Left renal cortex interstitium (tissue), 4 donors: Measurements from ENCODE around the gene TRAF3. TPM values are rescaled to one million over a fixed set of nuclear protein-coding genes. Genes with fewer than 3 reads are reported as not detected.

Experiments used
- DNase-seq, 4 donors: peaks; one replicate each; pipeline ENCODE4 v3.0.0-alpha.2; 2013; ENCODE audit warnings: low read depth in 4 of 4, low spot score in 2 of 4, missing footprints in 1 of 4
- polyA plus RNA-seq, 4 donors: library from polyadenylated mRNA; unstranded; fragments of 120-200 nt; gene quantifications; one replicate each; pipeline ENCODE4 v1.2.1, GENCODE V29; 2013; ENCODE audit not compliant: insufficient read length in 4 of 4

The TRAF3 gene
- polyA plus RNA-seq, 4 donors: 13.9 to 18.1 (median 16.7) TPM

GRCh38 chr14:102903889-102904512 lies 126.8 kb downstream of the TRAF3 start:
- DNase-seq: no peak

GRCh38 chr14:102905116-102906108 lies 128.2 kb downstream of the TRAF3 start:
- DNase-seq: no peak

GRCh38 chr14:102906616-102907302 lies 129.5 kb downstream of the TRAF3 start:
- DNase-seq: no peak

- DNase-seq: no peak
These were observed 130.1 kb downstream of the TRAF3 start for GRCh38 chr14:102907303-102907844.

GRCh38 chr14:102907980-102908730 lies 130.9 kb downstream of the TRAF3 start:
- DNase-seq: no peak

- no peak for DNase-seq
These were observed 131.7 kb downstream of the TRAF3 start for GRCh38 chr14:102908766-102909455.

- no peak for DNase-seq
These were observed 132.2 kb downstream of the TRAF3 start for GRCh38 chr14:102909462-102909861.

- DNase-seq: no peak
These were observed 132.7 kb downstream of the TRAF3 start for GRCh38 chr14:102909911-102910310.

GRCh38 chr14:102910442-102910841 lies 133.2 kb downstream of the TRAF3 start:
- no peak for DNase-seq

- DNase-seq: no peak
These were observed 134.3 kb downstream of the TRAF3 start for GRCh38 chr14:102911541-102911951.

GRCh38 chr14:102911991-102912761 lies 134.9 kb downstream of the TRAF3 start:
- no peak for DNase-seq

GRCh38 chr14:102913341-102914211 lies 136.3 kb downstream of the TRAF3 start:
- no peak for DNase-seq

GRCh38 chr14:102914474-102915291 lies 137.4 kb downstream of the TRAF3 start:
- no peak for DNase-seq

GRCh38 chr14:102915292-102916110 lies 138.3 kb downstream of the TRAF3 start:
- no peak for DNase-seq

GRCh38 chr14:102916347-102917055 lies 139.3 kb downstream of the TRAF3 start:
- DNase-seq: no peak

GRCh38 chr14:102917056-102917385 lies 139.8 kb downstream of the TRAF3 start:
- no peak for DNase-seq
